Measurements from ENCODE around the gene HS3ST1.

Gene HS3ST1

DNA sequence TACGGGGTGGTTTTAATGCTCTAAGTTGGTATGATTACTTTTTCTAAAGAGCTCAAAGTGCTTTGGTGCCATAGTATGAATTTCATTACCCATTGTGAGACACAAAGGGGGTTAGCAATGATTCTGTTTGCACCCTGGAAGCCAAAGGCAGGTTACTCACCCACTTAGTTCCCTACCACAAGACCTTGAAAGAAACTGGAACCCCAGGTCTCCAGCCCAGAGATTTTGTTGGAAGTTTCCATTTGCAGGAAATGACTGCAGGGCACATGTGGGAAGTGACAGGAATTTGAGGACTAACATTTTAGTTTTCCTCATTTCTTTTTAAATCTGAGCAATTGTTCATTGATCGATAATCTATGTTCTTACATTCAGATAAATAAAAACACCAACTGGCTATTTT, 1.8 kb upstream of the HS3ST1 start:
- DNase-seq: no peak

DNA sequence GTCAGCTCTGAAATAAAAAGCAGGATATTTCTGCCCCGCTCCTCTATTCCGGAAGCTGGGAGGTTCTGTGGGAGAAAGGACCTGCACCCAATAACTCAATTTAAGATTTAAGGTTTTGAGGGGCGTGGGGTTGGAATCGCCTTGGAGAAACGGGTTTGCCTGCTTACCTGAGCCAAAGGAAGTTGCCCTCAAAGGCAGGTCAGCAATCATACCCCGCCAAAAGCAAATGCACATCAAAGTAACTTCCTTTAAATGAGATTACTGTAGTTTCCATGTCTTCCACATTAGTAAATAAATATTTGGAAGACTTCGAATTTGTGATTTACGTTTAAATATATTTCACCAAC, 978 bp upstream of the HS3ST1 start:
- DNase-seq: no peak

DNA sequence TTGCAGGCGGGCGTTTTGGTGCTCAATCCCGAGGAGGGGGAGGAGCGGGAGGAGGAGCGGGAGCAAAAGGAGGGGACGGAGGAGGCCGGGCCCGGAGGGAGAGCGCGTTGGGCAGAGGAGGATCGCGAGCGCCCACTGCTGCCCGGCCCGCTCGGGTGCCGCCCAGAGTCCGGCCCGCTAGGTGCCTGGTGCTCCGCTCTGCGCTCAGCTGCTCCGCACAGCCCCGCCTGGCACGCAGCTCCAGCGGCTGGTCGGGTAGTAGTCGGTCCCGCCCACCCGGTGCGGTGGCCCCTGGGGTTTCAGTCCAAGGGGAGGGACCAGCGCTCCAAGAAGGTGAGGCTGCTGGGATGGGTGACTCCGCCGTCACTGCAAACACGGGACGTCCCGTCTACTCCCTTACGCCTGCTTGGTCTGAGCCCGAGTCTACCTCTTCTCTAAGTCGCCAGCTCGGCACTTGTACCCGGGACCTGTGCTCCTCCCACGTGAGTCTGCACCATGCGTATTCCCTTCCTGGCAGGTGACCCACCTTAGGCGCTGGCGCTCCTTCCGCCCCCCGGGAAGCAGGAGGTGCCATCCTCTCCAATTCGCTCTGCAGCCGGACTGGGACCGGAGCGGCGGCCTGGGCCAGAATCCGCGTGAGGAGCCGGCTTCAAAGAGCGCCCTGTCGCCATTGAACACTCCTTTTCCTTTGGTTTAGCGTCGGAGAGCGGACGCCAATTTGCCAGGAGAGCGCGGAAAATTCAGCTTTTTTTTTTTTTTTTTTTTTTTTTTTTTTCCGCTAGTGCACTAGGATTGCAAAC, 405 bp upstream of the HS3ST1 start:
- peak; percentile 63 for DNase-seq

- DNase-seq: no peak
Observed at GRCh38 chr4:11427121-11427996, 1.3 kb downstream of the HS3ST1 start.

- no peak for DNase-seq
Observed at GRCh38 chr4:11426731-11427120, 2.0 kb downstream of the HS3ST1 start.

- DNase-seq: no peak
Observed at GRCh38 chr4:11426003-11426402, 2.7 kb downstream of the HS3ST1 start.

DNA sequence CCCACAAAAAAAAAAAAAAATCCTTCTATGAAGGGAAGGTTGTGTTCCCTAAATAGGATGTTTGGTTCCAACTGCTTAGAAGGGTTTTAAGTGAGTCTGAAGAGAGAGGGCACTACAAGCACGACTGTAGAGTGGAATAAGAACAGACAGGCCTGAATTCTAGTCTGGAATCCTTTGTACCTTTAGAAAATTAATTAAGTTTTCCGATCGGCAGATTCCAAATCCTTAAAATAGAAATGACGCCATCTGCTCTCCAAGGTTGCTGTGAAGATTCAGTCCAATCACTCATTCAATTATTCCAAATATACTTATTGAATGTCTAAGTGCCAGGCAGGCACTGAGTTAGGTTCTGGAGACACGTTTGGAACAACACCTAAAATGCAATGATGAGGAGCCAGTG, 3.8 kb downstream of the HS3ST1 start:
- DNase-seq: no peak

DNA sequence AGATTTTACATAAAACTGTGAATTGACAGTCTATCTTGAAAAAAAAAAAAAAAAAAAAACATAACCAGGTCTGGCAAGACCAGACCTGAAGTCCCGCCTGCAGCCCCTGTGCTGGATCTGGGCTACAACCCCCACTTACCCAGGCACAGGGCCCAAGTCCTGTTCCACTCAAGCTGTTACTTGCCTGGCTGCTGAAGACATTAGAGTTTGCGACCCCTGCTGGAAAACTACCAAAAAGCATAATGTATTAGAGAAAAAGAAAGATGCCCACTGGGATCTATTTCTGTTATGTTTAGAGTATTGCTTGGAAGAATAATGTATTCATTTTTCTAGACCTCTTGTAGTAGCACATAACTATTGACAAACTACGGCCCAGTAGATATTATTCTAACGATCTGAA, 4.7 kb downstream of the HS3ST1 start:
- peak; percentile 14 for DNase-seq

GRCh38 chr4:11423465-11423864, 5.2 kb downstream of the HS3ST1 start:
- DNase-seq: no peak

- DNase-seq: no peak
Observed at GRCh38 chr4:11421116-11421515, 7.6 kb downstream of the HS3ST1 start.

DNA sequence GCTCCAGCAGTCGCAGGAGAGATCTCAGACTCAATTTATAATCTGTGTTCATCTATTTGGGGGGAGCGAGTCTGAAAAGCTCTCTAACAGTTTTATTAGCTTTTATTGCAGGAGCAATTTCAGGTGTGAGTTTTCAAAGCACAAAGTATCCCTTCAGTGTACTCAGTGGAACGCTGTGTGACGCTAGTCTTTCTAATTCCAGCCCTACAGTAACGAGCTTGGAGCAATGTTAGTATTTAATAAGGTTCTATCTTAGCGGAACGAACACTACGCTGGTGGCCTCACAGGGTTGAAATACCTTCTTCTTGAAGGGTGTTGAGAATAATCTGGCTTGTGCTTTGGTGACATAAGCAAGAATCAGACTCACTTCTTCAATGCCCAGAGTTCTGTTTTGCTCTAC, 8.4 kb downstream of the HS3ST1 start:
- DNase-seq: no peak

GRCh38 chr4:11418610-11419009, 10.1 kb downstream of the HS3ST1 start:
- no peak for DNase-seq

- DNase-seq: no peak
Observed at GRCh38 chr4:11416767-11417113, 12.0 kb downstream of the HS3ST1 start.

DNA sequence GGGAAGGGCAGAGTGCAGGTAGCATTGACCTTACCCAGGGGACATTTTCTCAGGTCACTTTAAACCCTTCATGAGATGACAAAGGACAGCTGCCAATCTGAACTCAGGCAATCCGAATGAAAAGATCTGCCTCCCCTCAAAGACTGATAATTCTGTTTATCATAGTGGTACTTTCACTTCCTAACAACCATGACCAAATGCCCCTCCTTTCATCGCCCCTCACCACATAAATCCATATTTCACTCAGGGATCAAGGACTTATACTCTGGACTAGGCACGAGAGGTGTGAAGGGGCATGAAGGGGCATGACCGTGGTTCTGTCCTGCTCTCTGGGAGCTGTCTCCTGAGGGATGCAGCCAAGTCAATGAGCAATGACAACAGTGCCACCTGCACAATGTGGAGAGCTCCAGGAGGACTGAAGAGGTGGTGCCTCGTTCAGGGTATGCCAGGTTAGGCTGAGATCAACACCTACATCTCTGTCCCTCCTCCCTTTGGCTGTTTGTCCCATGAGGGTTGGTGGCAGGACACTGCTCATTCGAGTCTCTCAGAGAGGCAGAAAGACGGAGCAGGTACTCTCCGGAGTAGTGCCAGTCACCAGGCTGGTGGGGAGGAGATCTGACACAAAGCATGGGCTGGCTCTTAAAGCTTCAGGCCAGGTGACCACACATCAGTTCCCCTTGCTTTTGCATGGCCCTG, 12.5 kb downstream of the HS3ST1 start:
- no peak for DNase-seq

GRCh38 chr4:11415409-11416070, 13.2 kb downstream of the HS3ST1 start:
- no peak for DNase-seq

GRCh38 chr4:11412211-11412610, 16.5 kb downstream of the HS3ST1 start:
- no peak for DNase-seq

GRCh38 chr4:11409632-11410031, 19.1 kb downstream of the HS3ST1 start:
- no peak for DNase-seq

- DNase-seq: no peak
Observed at GRCh38 chr4:11408233-11408967, 20.3 kb downstream of the HS3ST1 start.

GRCh38 chr4:11407551-11407950, 21.1 kb downstream of the HS3ST1 start:
- no peak for DNase-seq

- DNase-seq: no peak
Observed at GRCh38 chr4:11404431-11404830, 24.3 kb downstream of the HS3ST1 start.

GRCh38 chr4:11402192-11402591, 26.5 kb downstream of the HS3ST1 start:
- DNase-seq: no peak

DNA sequence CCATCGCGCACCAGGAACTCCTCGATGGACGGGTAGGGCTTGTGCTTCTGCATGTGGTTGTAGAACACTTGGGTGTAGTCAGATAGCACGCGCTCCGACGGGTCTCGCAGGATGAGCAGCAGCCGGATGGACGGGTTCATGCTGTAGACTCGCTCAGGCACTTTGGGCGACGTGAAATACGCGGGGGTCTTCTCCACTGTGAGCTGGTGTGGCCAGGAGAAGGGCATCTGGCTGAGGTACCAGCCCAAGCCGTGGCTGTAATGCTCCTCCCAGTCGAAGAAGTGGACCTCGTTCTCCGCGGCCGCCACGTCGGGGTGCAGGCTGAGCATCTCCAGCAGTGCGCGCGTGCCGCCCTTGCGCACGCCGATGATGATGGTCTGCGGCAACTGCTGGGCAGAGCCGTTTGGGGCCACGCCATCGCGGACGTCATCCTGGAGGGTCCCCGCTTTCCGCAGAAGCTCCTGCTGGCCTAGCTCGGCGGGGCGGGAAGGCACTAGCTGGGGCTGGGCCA, 29.2 kb downstream of the HS3ST1 start:
- no peak for DNase-seq

All from CD4-positive, alpha-beta T cell treated with Interferon gamma for 1 hour (primary cell).